Parathyroid adenoma (tissue), 2 donors: ENCODE measurements around the gene PADI3.

Source experiments
- H2AFZ ChIP-seq: fragments of 300-600 bp; sonication (generic); one replicate; pipeline ENCODE4 v1.7.0; 2017; ENCODE audit warnings: antibody characterized with exemption, mild to moderate bottlenecking
- H3K27ac ChIP-seq: fragments of 300-600 bp; sonication (generic); one replicate; pipeline ENCODE4 v1.7.0; 2017
- H3K27me3 ChIP-seq: fragments of 300-600 bp; sonication (generic); one replicate; pipeline ENCODE4 v1.7.0; 2017; ENCODE audit warnings: low read length; ENCODE audit not compliant: control insufficient read depth, insufficient read depth
- H3K36me3 ChIP-seq: fragments of 300-600 bp; sonication (generic); one replicate; pipeline ENCODE4 v1.7.0; 2017; ENCODE audit warnings: low read length; ENCODE audit not compliant: control insufficient read depth, insufficient read depth
- H3K4me1 ChIP-seq: fragments of 300-600 bp; sonication (generic); one replicate; pipeline ENCODE4 v1.7.0; 2017; ENCODE audit warnings: control low read depth
- H3K4me2 ChIP-seq: fragments of 300-600 bp; sonication (generic); one replicate; pipeline ENCODE4 v1.7.0; 2017; ENCODE audit warnings: low read length
- H3K4me3 ChIP-seq: fragments of 300-600 bp; sonication (generic); one replicate; pipeline ENCODE4 v1.7.0; 2017; ENCODE audit warnings: low read depth, low read length
- H3K79me2 ChIP-seq: fragments of 300-600 bp; sonication (generic); one replicate; pipeline ENCODE4 v1.7.0; 2017; ENCODE audit warnings: control low read depth
- H3K9ac ChIP-seq: fragments of 300-600 bp; sonication (generic); one replicate; pipeline ENCODE4 v1.7.0; 2017; ENCODE audit warnings: mild to moderate bottlenecking
- H3K9me3 ChIP-seq: fragments of 300-600 bp; sonication (generic); one replicate; pipeline ENCODE4 v1.7.0; 2017; ENCODE audit warnings: low read length; ENCODE audit not compliant: control insufficient read depth
- TF ChIP-seq, protein P1 (sequence below): fragments of 300-600 bp; sonication (generic); IDR thresholded peaks from one replicate; pipeline ENCODE4 v1.7.0; 2017; ENCODE audit warnings: antibody characterized with exemption, mild to moderate bottlenecking
- donor health status: primary hyperparathyroidism.

The PADI3 gene

DNA sequence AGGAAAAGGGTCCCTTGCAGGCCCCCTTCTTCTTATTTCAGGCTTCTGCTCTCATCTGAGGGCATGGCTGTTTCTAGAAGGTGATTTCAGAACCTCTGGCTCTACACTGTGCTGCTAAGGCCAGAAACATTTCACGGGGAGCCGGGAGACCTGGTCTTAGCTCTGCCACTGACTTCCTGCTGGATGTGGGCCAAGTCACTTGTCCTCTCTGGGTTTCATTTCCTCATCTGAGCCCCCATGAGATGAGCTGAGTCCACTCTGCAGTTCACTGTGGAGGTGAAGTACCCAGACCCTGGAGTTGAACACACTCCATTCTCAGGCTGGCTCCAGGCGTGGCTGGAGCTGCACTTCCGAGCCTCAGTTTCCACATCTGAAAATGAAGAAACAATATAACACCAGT is 41.9 kb upstream of the PADI3 start:
- Histone ChIP-seq H3K27me3 (no peaks in the 10 kb centered on the region), H3K4me2 (no peak overlapping the region), H3K36me3 (no peaks in the 10 kb centered on the region), H2AFZ (no peak overlapping the region), H3K79me2 (no peaks in the 10 kb centered on the region), H3K4me3 (no peak overlapping the region), H3K27ac (no peak overlapping the region), H3K4me1 (no peaks in the 10 kb centered on the region), H3K9ac (no peak overlapping the region), H3K9me3 (no peaks in the 10 kb centered on the region)
- TF ChIP-seq, protein P1, sequence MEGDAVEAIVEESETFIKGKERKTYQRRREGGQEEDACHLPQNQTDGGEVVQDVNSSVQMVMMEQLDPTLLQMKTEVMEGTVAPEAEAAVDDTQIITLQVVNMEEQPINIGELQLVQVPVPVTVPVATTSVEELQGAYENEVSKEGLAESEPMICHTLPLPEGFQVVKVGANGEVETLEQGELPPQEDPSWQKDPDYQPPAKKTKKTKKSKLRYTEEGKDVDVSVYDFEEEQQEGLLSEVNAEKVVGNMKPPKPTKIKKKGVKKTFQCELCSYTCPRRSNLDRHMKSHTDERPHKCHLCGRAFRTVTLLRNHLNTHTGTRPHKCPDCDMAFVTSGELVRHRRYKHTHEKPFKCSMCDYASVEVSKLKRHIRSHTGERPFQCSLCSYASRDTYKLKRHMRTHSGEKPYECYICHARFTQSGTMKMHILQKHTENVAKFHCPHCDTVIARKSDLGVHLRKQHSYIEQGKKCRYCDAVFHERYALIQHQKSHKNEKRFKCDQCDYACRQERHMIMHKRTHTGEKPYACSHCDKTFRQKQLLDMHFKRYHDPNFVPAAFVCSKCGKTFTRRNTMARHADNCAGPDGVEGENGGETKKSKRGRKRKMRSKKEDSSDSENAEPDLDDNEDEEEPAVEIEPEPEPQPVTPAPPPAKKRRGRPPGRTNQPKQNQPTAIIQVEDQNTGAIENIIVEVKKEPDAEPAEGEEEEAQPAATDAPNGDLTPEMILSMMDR: no peak

DNA sequence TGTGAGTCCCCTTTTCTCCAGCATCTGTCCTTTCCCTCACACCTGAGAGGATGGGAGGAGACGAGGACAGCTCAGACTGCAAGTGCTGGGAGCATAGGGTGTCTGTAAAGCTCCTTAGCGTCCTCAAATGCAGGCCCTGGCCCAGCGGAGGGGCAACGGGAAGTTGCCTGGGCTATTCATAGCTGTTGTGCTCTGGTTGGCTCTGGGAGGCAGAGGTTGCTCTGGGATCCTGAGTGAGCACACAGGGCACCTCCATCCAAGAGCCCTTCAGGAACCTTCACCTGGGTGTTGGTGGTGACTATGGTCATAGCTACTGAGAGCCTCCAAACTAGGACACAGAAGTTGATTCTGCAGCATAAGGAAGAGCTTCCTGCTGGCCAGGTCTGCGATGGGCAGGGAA is 41.4 kb upstream of the PADI3 start:
- no peaks in the 10 kb centered on the region for H3K36me3 ChIP-seq
- no peak overlapping the region for H3K27ac ChIP-seq
- H3K4me2 ChIP-seq: no peak overlapping the region
- H3K4me3 ChIP-seq: no peak overlapping the region
- H3K79me2 ChIP-seq: no peaks in the 10 kb centered on the region
- H3K9ac ChIP-seq: no peak overlapping the region
- H3K9me3 ChIP-seq: no peaks in the 10 kb centered on the region
- no peaks in the 10 kb centered on the region for H3K4me1 ChIP-seq
- no peaks in the 10 kb centered on the region for H3K27me3 ChIP-seq
- H2AFZ ChIP-seq: no peak overlapping the region
- TF ChIP-seq, protein P1: no peak

DNA sequence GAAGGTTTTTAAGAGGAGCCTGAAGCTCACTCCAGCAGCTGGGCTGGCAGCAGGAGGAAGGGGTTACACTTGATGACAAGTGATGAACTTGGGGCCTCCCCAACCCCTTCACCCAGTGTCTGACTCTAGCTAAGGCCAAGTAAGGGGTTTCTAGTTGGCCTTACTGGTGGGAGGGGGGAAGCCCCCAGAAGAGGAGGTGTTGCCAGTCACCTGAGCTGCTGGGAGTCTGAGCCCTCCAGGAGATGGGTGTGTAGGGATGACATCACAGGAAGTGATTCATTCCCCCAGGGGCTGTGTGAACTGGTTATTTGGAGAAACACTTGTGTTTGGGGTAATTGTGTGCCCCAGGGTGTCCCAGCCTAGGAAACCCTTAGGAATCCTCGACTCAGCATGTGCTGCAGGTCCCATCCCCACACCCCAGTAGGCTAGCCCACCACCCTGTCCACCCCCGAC is 40.9 kb upstream of the PADI3 start:
- Histone ChIP-seq H3K36me3 (no peaks in the 10 kb centered on the region), H3K4me1 (no peaks in the 10 kb centered on the region), H3K27me3 (no peaks in the 10 kb centered on the region), H2AFZ (no peak overlapping the region), H3K9me3 (no peaks in the 10 kb centered on the region), H3K27ac (no peak overlapping the region), H3K9ac (no peak overlapping the region), H3K4me2 (no peak overlapping the region), H3K79me2 (no peaks in the 10 kb centered on the region), H3K4me3 (no peak overlapping the region)
- TF ChIP-seq, protein P1: no peak

DNA sequence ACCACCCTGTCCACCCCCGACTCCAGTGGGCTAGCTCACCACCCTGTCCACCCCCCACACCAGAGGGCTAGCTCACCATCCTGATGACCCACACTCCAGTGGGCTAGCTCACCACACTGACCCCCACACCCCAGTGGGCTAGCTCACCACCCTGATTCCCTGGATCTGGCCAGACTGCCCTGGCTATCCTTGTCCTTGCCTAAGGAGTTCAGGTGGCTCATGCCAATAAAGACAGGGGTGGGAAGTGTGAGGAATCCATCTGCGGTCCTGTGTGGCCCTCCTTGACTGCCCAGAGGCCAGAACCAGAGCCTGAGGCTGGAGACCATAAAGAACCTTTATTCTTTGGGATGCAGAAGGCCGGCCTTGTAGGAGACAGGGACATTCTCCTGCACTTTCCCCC is 40.4 kb upstream of the PADI3 start:
- Histone ChIP-seq H3K79me2 (no peaks in the 10 kb centered on the region), H3K4me1 (peaks cover 2% of the 10 kb centered on the region), H3K4me3 (no peak overlapping the region), H3K27me3 (no peaks in the 10 kb centered on the region), H2AFZ (no peak overlapping the region), H3K9ac (no peak overlapping the region), H3K27ac (no peak overlapping the region), H3K9me3 (no peaks in the 10 kb centered on the region), H3K4me2 (no peak overlapping the region), H3K36me3 (no peaks in the 10 kb centered on the region)
- TF ChIP-seq, protein P1: no peak

DNA sequence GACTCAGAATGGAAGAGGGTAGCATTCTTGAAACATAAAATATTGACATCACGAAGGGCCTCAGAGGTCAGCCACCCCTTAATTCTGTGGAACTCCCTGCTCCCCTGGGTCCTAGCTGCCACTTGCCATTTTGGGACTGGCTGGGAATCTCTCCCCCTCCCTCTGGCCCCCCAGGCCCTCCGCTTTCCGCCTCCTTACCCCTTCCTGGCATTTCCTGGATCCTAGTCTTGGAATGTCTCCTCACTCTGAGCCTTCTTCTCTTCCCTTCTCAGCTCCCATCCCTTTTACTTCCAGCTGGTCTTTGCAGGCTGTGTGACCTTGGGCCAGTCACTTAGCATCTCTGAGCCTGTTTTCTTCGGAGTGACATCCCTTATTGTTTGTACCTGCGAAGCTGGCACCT is 39.5 kb upstream of the PADI3 start:
- Histone ChIP-seq H3K27me3 (no peaks in the 10 kb centered on the region), H3K9me3 (no peaks in the 10 kb centered on the region), H3K79me2 (no peaks in the 10 kb centered on the region), H3K27ac (no peak overlapping the region), H2AFZ (no peak overlapping the region), H3K4me2 (no peak overlapping the region), H3K4me1 (peaks cover 3% of the 10 kb centered on the region), H3K36me3 (no peaks in the 10 kb centered on the region), H3K9ac (no peak overlapping the region), H3K4me3 (no peak overlapping the region)
- TF ChIP-seq, protein P1: no peak
